ENCODE results near the gene CDH4.

CDH4 gene

DNA sequence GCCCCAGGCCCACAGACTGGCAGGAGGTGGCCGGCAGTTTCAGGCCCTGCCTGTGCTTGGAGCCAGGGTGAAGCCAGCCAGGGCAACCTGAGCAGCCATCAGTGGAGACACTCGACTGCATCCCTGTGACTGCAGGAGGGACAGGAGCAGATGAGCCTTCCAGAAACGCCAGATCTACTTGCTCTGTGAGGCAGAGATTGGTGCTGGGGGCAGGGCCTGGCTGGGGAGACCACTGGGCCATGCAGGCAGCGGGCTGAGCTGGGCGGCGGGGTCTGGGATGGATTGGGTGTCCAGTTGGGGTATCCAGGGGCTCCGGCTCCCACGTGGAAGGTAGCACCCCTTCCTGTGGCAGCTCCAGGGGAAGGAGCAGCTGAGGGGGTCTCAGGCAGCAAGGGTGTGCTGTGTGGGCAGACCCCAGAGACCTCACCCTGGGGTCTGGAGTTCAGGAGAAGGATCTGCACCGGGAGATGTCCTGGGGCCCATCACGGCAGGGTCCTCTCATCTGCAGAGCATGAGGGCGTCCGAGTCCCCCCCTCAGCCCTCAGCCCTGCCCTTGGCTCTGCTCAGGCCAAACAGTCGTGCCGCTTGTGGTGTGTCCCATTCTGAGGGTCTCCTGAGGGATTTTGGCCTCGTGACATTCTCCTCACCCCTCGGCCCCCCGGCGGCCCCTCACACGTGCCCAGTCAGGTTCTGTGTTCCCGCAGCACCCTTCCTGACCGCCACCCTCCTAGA is 478.7 kb downstream of the CDH4 start:
- no peak for DNase-seq

DNA sequence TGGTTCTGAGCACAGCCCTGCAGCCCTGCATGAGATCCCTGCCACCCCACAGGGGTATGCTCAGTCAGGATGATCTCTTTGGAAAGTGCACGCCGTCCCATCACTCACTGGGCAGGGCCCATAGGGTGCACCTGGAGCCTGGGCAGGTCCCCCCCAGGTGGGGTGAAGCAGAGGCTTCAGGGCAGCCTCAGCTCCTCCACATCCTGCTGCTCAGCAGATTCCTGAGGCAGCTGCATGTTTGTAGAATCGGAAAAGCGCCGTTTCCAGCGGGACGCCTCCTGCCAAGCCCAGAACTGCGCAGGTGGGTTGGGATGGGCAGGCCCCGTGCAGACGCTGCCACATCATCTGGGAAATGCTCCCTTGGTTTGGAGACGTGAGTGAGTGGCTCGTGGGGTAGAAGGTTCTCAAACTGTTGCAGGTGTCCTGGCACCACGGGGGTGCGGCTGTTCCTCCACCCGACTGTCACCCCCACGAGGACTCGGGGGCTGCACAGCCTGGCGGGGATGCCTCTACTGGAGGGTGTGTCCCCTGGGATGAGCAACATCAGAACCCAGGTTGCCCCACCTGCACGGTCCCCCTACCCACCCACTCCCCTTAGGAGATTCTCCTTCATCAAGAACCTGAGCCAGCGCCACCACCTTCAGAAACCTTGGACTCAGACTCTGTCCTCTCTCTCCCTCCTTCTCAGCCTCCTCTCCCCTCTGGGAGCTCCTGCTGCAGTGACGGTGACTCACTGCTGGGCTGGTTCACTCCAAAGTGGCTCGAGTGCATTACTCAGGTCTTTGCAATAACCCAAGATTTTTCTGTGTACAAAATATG is 479.5 kb downstream of the CDH4 start:
- peak; percentile 62 for DNase-seq

DNA sequence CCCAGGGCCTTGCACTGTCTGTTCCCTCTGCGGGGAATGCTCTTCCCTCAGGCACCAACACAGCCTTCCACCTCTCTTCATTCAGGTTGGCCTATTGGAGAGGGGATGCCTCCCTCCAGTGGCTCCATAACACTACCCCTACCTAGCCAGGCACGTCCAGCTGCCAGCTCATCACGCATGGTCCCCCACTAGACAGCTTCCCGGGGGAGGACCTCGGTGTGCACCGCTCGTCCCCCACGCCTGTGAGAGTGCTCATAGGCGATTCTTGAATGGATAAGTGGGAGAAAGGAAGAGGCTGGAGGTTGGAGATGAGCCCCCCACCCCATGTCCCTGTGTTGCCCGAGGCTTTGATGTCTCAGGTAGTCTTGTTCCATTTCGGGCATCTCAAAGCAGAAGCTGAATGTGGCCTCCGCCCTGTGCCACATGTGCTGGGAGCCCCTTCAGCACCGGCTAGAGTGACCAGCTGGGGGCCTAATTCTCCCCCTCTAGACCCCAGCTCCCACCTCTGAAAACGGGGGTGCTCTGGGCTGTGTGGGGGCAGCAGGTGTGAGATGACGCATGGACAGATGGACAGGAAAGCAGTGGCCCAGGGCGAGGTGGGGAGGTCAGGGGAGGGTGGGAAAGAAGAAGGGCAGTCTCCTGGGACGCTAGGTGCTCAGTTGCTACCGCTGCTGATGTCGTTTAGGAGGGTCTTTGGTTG is 480.6 kb downstream of the CDH4 start:
- DNase-seq, result no peak

DNA sequence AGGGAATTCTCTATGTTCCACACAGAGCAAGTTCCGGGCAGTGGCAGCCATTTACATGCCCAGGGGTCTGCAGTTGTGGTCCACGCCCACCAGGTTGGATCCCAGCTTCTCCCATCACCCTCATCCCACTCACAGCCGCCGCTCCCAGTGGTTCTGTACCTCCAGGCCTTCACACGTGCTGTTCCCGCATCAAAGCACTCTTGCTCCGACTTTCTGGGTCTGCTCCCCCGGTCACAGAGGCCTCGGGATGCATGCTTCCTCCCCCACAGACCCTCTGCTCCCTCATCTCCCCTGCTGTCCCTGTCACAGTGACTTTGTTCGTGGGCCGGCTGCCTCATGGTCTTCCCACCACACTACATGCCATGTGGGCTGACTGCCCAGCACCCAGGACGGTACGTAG is 481.2 kb downstream of the CDH4 start:
- DNase-seq, result no peak

DNA sequence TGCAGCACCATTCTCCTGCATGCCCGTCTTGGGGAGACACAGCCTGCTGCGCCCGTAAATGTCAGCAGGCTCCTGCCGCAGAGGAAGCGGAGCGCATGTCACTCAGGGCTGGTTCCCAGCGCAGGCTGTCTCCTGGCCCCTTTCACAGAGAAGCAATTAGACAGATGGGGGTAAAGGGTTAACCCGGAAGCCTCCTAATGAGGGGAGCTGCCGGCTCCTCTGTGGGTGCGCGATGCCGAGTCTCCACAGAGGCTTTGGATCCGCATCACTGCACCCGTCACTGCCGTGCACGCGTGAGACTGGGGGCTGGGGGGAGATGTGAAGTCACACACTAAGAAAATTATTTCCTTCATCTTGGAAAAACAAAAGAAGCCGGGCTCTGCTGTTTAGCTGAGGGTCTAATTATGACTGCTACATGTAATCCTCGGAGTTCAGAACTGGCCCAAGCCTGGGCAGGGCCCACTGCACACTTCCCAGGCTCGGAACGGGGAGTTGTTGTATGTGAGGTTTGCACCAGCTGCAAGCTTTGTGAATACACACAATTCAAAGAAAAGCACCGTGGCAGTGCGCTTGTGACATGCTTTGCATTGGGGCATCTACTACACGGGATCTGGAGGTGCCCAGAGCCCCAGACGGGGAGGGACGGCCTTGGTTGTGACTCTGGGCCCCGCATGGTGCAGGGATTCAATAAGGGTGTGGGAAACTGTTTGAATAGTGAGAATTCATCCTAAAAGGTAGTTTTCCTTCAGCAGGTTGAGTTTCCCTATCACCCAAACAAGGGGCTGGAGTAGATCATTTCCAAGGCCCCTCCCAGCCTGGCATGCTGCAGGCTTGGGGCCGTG is 482.1 kb downstream of the CDH4 start:
- no peak for DNase-seq

DNA sequence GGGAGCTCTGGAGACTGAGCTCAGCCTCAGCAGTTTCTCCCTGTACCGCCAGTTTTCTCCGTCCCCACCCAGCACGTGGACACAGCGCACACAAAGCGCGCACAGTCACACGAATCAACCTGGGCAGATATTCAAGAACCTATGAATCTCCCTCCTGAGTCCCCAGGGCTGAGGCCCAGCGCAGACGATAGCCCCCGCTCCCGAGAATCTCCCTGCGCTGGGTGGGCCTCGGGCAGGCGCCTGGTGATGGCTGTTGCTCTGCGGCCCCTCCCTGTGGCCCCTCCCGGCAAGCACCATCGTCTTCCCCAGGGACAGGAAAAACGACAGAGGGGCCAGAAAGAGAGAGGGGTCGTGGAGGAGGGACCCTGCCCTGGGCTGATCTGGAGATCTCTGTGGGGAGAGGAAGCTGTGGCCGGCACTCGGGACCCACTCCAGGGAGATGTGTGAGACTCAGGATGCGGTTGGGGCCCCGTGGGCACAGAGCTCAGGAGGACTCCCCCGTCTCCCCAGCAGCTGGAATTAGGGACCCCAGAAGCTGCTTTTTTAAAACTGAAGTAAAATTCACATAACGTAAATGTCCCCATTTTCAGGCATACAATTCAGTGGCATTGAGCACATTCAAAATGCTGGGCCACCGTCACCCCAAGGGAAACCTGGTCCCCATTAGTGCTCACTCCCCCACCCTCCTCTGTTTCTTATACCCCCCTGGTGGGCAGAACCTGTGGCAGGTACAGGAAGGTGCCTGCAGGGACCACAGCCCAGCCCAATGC is 482.9 kb downstream of the CDH4 start:
- no peak for DNase-seq

DNA sequence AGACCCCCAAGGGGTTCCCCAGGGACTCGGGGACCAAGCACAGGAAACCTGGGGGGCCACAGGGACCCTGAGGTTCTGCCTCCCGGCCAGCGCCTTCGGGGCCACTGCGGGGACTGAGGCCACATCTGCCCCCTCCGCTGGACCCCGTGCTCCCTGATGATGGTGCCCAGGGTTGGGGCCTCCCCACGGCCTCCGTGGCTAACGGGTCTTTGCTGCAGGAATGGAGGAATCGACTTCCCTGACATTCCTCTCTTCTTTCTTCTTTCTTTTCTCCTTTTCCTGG is 483.4 kb downstream of the CDH4 start:
- DNase-seq, result no peak

DNA sequence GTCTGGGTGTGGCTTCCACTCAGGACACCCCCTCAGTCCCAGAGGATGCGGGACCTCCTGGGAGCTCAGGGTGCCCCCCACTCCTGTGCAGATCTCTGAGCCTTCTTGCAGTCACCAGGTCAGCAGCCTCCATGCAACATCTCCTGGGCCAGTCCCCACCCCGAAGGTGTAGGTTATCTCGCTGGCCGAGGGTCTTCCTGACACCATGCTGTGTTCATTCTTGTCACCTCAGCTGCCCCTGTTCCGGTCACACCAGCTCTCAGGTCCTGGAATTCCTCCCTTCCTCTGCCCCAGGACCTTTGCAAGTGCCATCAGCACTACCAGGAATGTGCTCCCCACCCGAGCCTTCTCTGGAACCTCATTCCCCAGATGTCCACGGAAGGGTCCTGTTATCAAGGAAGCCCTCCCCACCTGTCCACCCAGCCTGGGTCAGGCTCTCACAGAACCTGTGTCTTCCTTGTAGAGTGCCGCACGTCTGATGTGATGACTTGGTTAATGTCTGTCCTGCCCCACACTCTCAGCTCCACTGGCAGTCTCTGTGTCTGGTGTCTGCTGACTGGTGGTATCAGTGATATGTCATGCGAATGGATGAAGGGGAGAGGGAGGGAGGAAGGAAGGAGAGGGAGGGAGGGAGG is 484.1 kb downstream of the CDH4 start:
- no peak for DNase-seq

DNA sequence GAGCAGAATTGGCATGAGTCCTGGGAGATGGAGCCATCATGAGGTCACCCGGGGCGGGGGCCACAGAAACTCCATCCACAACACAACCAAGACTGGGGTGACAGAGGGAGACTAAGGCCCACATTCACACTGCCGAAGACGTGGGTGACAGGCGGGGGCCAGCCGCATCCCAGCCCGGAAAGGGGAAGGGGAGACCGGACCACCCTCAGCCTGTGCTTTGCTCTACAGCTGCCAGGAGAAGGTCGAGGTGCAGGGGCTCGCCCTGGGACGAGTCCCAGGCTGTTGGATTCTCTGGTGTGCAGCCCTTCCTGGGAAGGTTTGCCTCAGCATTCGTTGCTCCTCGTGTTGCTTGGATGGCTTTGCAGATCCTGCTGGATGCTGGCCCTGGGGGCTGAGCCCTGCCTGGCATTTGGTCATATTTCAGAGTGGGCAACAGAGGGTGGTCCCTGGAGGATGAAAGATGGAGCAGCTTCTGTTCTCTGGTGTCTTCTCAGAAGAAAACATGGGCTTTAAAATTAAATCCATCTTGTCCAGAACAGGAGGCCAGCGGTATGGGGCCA is 484.8 kb downstream of the CDH4 start:
- DNase-seq, result no peak

DNA sequence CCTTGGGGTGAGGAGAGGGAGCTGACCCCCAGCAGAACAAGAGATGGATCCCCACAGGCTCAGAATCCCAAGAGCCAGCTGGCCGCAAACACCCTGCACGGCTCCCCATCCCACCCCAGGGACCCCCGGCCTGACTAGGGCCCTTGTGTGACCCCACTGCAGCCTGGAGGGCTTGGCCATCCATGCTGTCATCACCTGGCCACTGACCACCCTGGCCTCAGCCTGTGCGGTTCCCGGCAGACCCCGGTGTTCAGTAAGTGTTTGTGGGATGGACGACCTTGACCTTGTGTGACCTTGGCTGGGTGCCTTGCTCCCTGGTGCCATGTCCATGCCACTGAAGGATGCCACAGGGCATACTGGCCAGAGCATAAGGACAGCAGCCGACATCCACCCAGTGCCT is 485.3 kb downstream of the CDH4 start:
- DNase-seq, result no peak

DNA sequence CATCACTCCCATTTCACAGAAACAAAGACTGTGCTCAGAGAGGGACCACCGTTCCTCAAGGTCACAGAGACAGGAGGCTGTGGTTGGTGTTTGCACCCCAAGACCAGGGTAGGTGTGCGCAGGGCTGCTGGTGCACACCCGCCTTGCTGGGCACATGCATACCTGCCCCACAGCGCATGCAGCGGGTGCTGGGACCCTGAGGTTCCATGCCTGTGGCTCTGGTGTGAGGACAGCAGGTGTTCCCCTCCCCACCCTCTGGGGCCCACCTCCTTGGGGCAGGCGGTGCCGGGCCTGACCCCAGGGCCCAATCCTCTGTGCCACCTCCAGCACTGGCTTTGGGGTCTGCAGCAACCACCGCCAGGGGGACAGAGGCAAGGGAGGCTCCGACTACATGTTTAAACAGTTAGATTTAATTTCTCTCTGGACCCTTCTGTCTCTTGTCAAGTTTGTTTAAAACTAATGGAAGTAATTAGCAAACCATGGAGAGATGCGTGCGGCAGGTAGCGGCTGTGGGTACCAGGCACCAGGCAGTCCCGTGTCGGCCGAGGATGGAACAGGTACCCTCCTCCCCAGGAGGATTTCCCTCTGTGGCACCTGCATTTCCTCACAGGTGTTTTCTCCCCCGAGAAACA is 485.9 kb downstream of the CDH4 start:
- DNase-seq, result no peak

DNA sequence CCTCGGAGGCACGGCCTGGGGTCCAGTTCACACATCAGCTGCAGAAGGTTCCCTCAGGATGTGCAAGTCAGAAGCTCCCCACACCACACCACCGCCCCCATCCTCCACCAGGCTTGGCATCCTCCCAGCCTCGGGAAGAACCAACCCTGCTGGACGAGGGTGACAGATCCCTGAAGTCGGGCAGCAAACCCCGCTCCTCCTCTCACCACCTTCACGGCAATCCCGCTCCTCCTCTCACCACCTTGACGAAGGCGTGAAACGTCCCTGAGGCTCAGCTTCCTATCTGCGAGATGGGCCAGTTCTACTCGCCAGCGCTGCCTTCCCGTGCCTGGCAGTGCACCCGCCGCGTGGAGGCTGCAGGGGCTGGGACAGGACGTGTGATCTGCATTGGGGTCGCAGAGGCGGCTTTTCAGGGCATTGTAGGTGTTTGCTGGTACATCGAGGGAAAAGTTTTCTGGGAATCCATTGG is 486.6 kb downstream of the CDH4 start:
- DNase-seq, result no peak

DNA sequence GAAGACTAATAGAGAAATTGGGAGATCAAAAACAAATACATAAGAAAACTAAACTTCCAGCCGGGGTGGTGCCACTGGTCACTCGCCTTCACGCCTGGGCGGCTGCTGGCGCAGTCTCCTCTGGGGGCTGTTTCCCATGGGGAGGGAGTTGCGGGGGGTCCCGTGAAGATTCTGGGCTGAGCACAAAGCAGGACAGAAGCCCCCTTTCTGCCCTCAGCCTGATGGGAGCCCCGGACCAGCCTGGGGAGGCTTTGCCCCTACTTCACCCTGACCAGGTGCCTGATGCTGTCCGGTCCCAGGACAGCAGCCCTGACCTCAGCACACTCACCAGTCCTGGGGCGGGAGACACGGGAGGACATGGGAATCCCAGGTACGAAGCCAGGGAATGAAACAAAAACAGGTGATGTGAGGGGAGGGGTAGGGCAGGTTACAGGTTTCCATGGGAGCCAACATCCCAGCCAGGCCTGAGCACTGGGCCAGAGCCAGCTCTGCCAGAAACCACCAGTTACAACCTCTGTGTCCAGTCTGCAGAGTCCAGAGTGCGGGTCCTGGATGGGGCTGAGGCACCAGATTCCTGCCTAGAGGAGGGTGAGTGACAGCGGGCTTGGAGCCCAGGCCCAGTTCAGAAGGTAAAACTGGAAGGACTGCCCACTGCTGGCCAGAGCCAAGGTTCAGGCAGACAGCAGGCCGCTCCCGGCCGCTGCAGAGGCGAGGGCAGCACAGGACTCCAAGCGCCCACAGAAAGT is 487.2 kb downstream of the CDH4 start:
- DNase-seq, result no peak

DNA sequence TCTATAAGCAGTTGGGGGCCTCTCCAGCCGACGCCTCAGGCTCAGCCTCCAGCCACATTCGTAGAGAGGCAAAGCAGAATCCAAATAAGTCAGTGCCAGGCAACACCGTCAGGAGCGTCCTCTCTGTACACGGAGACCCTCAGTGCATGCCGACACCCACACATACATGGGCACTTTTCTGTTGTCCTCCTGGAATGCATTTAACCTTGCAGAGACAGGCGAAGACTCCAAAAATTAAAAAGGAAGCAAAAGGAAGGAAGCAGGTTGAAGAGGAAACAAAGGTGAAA is 487.7 kb downstream of the CDH4 start:
- no peak for DNase-seq

DNA sequence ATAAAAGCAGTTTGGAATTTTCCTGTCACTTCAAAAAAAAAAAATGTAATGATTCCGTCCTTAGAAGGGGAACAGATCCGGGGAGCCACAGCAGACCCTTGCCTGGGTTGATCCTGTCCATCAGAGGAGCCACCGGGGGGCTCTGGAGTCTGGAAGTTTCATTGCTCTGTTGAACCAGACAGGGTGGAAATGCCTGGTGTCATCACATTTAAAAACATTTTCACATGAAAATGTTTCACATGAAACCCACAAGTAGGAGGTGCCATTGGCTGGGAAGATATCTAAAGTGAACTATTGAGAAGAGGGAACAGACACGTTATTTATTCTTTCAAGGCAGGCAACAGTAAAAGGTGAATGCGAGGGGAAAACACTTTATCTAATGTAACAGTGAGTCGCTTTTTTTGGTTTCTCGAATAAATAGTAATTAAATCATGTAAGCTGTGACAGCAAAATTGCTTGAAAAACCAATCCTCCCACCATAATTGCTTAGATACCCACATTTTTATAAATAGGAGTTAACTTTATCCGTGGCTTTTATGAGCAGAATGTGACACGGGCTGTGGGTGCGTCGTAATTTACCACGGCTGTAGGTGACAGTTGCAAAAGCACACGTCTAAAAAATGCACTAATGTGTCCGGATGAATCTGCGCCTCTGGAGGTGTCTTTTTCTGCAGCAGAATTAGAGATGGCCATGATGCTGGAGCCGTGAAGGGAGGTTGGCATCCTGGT is 490.2 kb downstream of the CDH4 start:
- no peak for DNase-seq

DNA sequence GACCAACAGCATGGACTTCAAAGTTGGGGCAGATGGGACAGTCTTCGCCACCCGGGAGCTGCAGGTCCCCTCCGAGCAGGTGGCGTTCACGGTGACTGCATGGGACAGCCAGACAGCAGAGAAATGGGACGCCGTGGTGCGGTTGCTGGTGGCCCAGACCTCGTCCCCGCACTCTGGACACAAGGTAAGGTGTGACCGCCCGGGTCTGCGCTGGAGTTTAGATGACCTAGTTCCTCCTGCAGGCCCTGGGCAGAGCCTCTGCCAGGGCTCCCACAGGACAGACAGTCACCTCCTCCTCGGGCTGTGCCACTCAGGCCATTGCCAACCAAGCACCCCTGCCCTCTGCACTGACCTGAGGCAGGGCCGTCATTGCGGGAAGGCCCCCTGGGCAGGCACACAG is 491.5 kb downstream of the CDH4 start:
- no peak for DNase-seq

DNA sequence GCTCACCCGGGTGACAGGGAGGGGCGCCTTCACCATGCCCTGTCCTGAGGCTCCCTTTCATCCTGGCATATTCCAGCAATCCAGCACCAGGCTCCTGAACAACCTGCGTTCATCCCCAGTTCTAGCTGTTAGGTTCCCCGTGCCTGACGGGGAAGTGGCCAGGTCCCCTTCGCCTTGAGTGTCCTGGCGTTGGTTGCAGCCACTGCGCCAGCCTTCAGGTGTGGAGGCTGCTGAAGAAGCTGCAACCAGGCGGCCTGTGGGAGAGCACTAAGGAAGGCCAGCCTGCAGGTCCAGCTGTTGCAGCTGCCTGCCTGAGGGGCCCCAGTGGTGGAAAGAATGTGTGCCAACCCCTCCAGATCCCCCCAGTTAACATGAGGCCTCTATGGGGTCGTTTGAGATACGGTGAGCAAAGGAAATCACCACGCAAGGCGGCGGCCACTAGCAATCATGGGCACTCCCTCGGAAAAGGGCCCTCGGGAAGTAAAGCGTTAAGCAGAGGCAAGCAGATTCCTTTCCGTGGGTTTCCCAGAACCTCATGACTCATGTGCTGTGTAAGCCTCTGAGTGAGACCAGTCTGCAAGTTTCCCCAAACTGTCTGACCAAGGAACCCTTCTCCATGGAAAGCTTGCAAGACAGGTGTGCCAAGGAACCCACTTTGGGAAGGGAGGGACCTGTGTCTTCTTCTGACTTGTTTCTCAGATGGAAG is 492.8 kb downstream of the CDH4 start:
- DNase-seq, result peak; percentile 50

DNA sequence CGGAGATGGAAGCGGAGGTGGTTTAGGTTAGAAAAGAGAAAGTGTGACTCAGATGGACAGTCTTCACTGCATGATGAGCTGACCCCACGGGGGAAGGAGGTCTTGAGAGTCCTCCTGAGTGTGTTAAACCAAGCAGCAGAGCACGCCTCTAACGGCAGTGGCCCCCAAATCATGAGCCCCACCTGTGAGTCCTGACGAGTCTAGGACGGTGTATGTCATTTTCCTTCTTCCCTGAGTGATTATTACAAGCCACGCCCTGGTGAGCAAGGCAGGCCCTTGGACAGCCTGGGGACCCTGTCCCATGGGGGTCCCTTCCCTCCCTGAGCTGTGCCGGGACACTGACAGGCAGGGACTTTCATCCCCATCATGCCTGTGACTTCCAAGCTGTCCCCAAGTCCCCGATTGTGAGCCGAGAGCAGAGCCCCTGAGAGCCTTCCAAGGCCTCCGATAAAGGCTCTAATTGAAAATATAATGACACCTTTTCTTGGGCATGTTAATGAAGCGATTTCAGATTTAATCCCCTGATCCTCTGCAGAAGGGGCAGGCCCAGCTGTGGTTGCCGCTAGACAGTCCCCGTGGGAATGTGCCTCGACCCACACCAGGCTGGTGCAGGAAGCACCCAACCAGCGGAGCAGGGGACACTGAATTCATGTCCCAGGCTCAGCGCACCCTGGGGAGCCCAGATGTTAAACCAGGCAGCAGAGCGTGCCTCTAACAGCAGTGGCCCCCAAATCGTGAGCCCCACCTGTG is 493.5 kb downstream of the CDH4 start:
- DNase-seq, result no peak
